D721Med (cell line): ENCODE measurements around the gene LINC01488.

ENCODE experiments used
- DNase-seq: peaks from one replicate; pipeline ENCODE4 v3.0.0; 2011; ENCODE audit warnings: low spot score; ENCODE audit not compliant: insufficient read length
- FAIRE-seq: peaks from 2 replicates; lab custom pipeline; 2011; peaks lifted over from hg19 to GRCh38; lab: Jason Lieb, UNC
- TF ChIP-seq, protein P1 (sequence below): IDR thresholded peaks from 2 replicates; pipeline ENCODE4 v1.5.1; 2012; ENCODE audit warnings: mild to moderate bottlenecking, control low read depth; ENCODE audit not compliant: insufficient read depth; ENCODE audit errors: missing control alignments

Gene LINC01488

GRCh38 chr11:69501891-69502860, 20.7 kb downstream of the LINC01488 start:
- TF ChIP-seq, protein P1, sequence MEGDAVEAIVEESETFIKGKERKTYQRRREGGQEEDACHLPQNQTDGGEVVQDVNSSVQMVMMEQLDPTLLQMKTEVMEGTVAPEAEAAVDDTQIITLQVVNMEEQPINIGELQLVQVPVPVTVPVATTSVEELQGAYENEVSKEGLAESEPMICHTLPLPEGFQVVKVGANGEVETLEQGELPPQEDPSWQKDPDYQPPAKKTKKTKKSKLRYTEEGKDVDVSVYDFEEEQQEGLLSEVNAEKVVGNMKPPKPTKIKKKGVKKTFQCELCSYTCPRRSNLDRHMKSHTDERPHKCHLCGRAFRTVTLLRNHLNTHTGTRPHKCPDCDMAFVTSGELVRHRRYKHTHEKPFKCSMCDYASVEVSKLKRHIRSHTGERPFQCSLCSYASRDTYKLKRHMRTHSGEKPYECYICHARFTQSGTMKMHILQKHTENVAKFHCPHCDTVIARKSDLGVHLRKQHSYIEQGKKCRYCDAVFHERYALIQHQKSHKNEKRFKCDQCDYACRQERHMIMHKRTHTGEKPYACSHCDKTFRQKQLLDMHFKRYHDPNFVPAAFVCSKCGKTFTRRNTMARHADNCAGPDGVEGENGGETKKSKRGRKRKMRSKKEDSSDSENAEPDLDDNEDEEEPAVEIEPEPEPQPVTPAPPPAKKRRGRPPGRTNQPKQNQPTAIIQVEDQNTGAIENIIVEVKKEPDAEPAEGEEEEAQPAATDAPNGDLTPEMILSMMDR: no peak
- FAIRE-seq: no peak

DNA sequence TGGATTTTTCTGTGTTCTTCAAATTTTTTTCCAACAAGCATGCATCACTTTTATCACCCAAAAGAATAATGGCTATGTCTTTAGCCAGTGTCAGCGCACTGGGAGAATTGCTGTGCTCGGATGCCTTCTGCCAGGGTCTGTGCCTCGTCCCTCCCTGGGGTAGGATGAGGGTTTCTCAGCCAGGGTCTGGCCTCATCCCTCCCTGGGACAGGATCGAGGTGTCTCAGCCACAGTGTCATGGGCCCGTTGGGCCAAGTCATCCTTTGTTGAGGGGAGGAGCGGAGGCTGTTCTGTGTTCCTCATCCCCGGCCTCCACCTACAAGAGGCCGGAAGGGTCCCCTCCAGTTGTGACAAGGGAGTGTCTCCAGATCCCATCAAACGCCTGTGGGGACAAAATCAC, 22.7 kb downstream of the LINC01488 start:
- no peak for FAIRE-seq
- TF ChIP-seq, protein P1: no peak
- no peak for DNase-seq

More at GRCh38 chr11:69501891-69502860, 20.7 kb downstream of the LINC01488 start:
- DNase-seq: no peak

DNA sequence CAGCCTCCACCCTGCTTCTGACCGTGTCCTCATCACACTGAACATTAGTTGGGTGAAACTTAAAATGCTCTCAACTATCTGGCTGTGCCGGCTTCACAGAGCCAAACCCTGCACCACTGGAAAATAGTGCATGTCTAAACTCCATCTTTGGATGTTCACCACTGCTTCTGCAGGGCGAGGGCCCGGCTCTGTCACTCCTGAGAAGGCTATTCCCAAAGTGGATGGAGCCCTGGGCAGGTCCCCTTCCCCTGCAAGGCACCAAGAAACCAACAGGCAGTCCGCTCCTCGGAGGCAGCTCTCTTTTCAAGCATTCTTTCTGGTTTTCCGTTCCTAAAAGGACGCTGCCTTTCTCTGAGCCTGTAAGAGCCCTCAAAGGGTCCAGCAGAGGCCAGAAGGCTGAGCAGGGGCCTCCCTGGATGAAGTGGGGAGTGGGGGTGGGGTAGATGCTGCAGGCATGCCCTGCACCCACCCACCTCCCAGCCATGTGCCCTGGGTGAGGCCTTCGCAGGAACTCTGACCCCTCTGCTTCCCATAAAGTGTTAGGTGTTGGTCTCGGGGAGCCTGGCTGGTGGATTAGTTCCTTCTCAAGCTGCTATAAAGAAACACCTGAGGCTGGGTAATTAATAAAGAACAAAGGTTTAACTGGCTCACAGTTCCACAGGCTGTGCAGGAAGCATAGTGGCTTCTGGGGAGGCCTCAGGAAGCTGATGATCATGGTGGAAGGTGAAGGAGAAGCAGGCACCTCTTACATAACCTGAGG, 23.3 kb downstream of the LINC01488 start:
- no peak for FAIRE-seq
- no peak for DNase-seq
- TF ChIP-seq, protein P1: no peak

DNA sequence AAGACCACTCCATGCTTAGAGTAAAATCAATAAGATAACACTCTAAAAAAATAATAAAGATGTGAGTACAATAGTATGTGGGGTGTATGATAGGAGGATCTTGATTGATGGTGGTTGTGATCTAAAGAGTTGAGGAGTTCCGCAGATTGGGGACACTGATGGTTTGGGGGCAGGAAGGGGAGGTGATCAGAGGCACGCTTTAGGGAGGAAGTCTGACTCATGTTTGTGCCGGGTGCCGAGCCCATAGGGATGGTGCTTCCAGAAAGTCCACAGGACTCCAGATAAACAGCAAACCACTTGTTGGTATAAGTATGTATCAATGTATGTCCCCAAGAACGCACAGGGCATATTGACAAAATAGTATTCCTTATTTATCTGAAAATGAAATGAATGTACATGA, 27.5 kb downstream of the LINC01488 start:
- FAIRE-seq (no peak), DNase-seq (no peak)
- TF ChIP-seq, protein P1: no peak

GRCh38 chr11:69509381-69509780, 27.9 kb downstream of the LINC01488 start:
- DNase-seq (no peak), FAIRE-seq (no peak)
- TF ChIP-seq, protein P1: no peak

DNA sequence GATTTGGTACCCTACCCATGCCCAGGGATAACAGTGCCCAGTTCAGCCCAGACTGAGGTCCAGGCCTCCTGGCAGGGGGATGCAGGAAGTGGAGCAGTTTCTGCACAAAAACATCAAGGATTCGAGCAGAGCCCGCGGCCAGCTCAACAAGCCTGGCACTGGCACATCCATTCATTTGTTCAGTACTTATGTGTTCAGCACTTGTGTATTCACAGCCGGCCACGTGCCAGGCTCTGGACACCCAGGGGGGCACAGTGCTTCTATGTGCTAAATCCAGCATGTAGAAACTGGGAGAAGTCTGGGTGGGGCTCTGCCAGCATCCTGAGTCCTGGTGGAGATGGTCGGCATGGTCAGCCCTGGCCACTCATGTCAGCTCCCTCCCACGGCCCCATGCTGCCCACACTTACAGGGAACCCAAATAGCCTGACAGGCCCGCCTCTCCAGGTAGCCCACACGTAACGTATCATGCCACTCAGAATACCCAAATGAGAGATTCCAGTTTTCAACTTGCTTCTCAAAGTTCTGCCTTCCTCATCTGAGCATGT, 28.5 kb downstream of the LINC01488 start:
- TF ChIP-seq, protein P1: no peak
- no peak for DNase-seq
- FAIRE-seq: no peak
